Stomach (tissue), 8 donors: Measurements from ENCODE around the gene STAT6. TPM values are rescaled to one million over a fixed set of nuclear protein-coding genes. Genes with fewer than 3 reads are reported as not detected.

Experiments used
- polyA plus RNA-seq, 3 donors: library from polyadenylated mRNA; stranded (reverse); fragments of 200-250 nt; gene quantifications; one replicate each; pipeline ENCODE4 v1.2.3, GENCODE V29; 2013
- total RNA-seq, 5 donors: library from RNA; depleted of rRNA; stranded (reverse); fragments of >200 nt; gene quantifications; one replicate each; pipeline versions ENCODE4 v1.1.0 to v1.2.3, GENCODE V29; 2014 to 2016
- donor health status: healthy with polysubstance abuse.
- donor health status: Bipolar disorder and iron deficiency.
- donor health status: healthy.

The STAT6 gene
- total and polyA plus RNA-seq, 8 donors: 81.9 to 477 (median 178) TPM

Other genes starting within 250 kb of the STAT6 start
- not detected for gene SDR9C7, start 177.0 kb downstream of the STAT6 start, total RNA-seq
- gene SDR9C7, start 177.0 kb downstream of the STAT6 start, polyA plus RNA-seq: under 1 TPM in 1 of 3 donors, not detected in 2; 0.50 TPM
- gene RDH16, start 153.8 kb downstream of the STAT6 start, total RNA-seq: 1 to 10 TPM in 1 of 5 donors, under 1 TPM in 1, not detected in 3; 0.37 to 1.0 TPM
- gene RDH16, start 153.8 kb downstream of the STAT6 start, polyA plus RNA-seq: under 1 TPM in 1 of 3 donors, not detected in 2; 0.68 TPM
- gene ZBTB39, start 104.8 kb downstream of the STAT6 start, total RNA-seq: 1 to 10 TPM; 3.3 to 7.6 (median 4.9) TPM
- 1 to 10 TPM; 1.2 to 1.7 (median 1.4) TPM for gene ZBTB39, start 104.8 kb downstream of the STAT6 start, polyA plus RNA-seq
- gene TAC3, start 94.8 kb downstream of the STAT6 start, total RNA-seq: 10 to 100 TPM in 1 of 5 donors, 1 to 10 TPM in 2, not detected in 2; 2.0 to 19.8 (median 7.6) TPM
- gene TAC3, start 94.8 kb downstream of the STAT6 start, polyA plus RNA-seq: under 1 TPM in 2 of 3 donors, not detected in 1; 0.62 to 0.75 TPM
- 10 to 100 TPM in 4 of 5 donors, 1 to 10 TPM in 1; 2.7 to 97.3 (median 19.3) TPM for gene MYO1A, start 61.2 kb downstream of the STAT6 start, total RNA-seq
- gene MYO1A, start 61.2 kb downstream of the STAT6 start, polyA plus RNA-seq: 10 to 100 TPM in 1 of 3 donors, 1 to 10 TPM in 1, under 1 TPM in 1; 0.70 to 16.2 (median 1.2) TPM
- gene NEMP1, start 32.6 kb downstream of the STAT6 start, total RNA-seq: 10 to 100 TPM in 1 of 5 donors, 1 to 10 TPM in 4; 1.2 to 16.7 (median 2.7) TPM
- gene NEMP1, start 32.6 kb downstream of the STAT6 start, polyA plus RNA-seq: 1 to 10 TPM; 1.1 to 3.8 (median 2.2) TPM
- gene NAB2, start 22.2 kb downstream of the STAT6 start, total RNA-seq: 10 to 100 TPM in 2 of 5 donors, 1 to 10 TPM in 2, not detected in 1; 1.7 to 12.1 (median 8.3) TPM
- gene NAB2, start 22.2 kb downstream of the STAT6 start, polyA plus RNA-seq: 10 to 100 TPM; 14.1 to 16.6 (median 16.3) TPM
- gene LRP1, start 17.1 kb upstream of the STAT6 start, total RNA-seq: 100 to 1,000 TPM in 4 of 5 donors, 10 to 100 TPM in 1; 97.8 to 510 (median 129) TPM
- 10 to 100 TPM; 13.5 to 25.9 (median 13.6) TPM for gene LRP1, start 17.1 kb upstream of the STAT6 start, polyA plus RNA-seq
- gene LRP1-AS, start 36.3 kb upstream of the STAT6 start, total RNA-seq: not detected
- gene LRP1-AS, start 36.3 kb upstream of the STAT6 start, polyA plus RNA-seq: not detected
- gene NXPH4, start 105.4 kb upstream of the STAT6 start, total RNA-seq: under 1 TPM in 1 of 5 donors, not detected in 4; 0.18 TPM
- gene NXPH4, start 105.4 kb upstream of the STAT6 start, polyA plus RNA-seq: under 1 TPM in 2 of 3 donors, not detected in 1; 0.30 to 0.44 TPM
- gene SHMT2, start 118.3 kb upstream of the STAT6 start, total RNA-seq: 10 to 100 TPM; 26.1 to 93.7 (median 77.8) TPM
- gene SHMT2, start 118.3 kb upstream of the STAT6 start, polyA plus RNA-seq: 10 to 100 TPM; 54.6 to 59.0 (median 57.1) TPM
- 1 to 10 TPM in 2 of 5 donors, under 1 TPM in 2, not detected in 1; 0.55 to 5.1 (median 1.6) TPM for gene STAC3, start 139.8 kb upstream of the STAT6 start, total RNA-seq
- gene STAC3, start 139.8 kb upstream of the STAT6 start, polyA plus RNA-seq: 1 to 10 TPM; 1.3 to 3.8 (median 3.5) TPM